CD4-positive, alpha-beta T cell (primary cell): ENCODE measurements around the gene VHLL. TPM values are rescaled to one million over a fixed set of nuclear protein-coding genes. Genes with fewer than 3 reads are reported as not detected.

Experiments
- ATAC-seq: fragments of 200-7000 bp; cut with Tn5 transposase; one replicate; pipeline ENCODE4 v1.10.0; 2022; ENCODE audit warnings: mild to moderate bottlenecking; ENCODE audit not compliant: poor library complexity
- CTCF ChIA-PET: fragments of 350-600 bp; sonication (Branson Sonifier 250); formaldehyde crosslinking; loops from one replicate; lab custom pipeline; 2021; ENCODE audit warnings: antibody characterized with exemption, inconsistent platforms; lab: Charles Lee
- POLR2A ChIA-PET: fragments of 350-600 bp; sonication (Branson Sonifier 250); formaldehyde crosslinking; loops from one replicate; lab custom pipeline; 2021; ENCODE audit warnings: antibody characterized with exemption, inconsistent platforms; lab: Charles Lee
- DNase-seq, 14 experiments: peaks; one replicate each; pipeline ENCODE4 v3.0.0-alpha.2; 2013 to 2020; ENCODE audit warnings: mixed read lengths in 2 of 14
- H3K27ac ChIP-seq, 2 donors: one replicate each; pipeline versions ENCODE4 v1.5.1 to v1.7.0; 2013; ENCODE audit warnings: low read length in 2 of 2, low read depth in 1 of 2, mild to moderate bottlenecking in 1 of 2
- H3K27me3 ChIP-seq, 2 experiments: 1 replicate in 1 of 2; 2 replicates in 1 of 2; pipeline versions ENCODE4 v1.6.1 to v1.7.0; 2013; ENCODE audit warnings: low read length in 2 of 2, control low read depth in 1 of 2, mild to moderate bottlenecking in 1 of 2, moderate library complexity in 1 of 2; ENCODE audit not compliant: insufficient read depth in 2 of 2, control insufficient read depth in 1 of 2
- H3K36me3 ChIP-seq: one replicate; pipeline ENCODE4 v1.6.1; 2013; ENCODE audit warnings: low read length, control low read depth; ENCODE audit not compliant: insufficient read depth
- H3K4me1 ChIP-seq: one replicate; pipeline ENCODE4 v1.6.1; 2013; ENCODE audit warnings: low read length, control low read depth; ENCODE audit not compliant: insufficient read depth
- H3K4me3 ChIP-seq: one replicate; pipeline ENCODE4 v1.5.1; 2013; ENCODE audit warnings: mild to moderate bottlenecking, low read length, moderate library complexity
- H3K9me3 ChIP-seq, 2 experiments: 1 replicate in 1 of 2; 2 replicates in 1 of 2; pipeline versions ENCODE4 v1.6.1 to v1.7.0; 2013; ENCODE audit warnings: low read length in 2 of 2, mild to moderate bottlenecking in 2 of 2, control low read depth in 1 of 2, moderate library complexity in 1 of 2; ENCODE audit not compliant: control insufficient read depth in 1 of 2, insufficient read depth in 1 of 2
- H3K27ac Mint-ChIP-seq: one replicate; pipeline ENCODE4 v1.8.0; 2020; ENCODE audit warnings: mixed read lengths
- H3K27me3 Mint-ChIP-seq: one replicate; pipeline ENCODE4 v1.8.0; 2021; ENCODE audit warnings: mixed read lengths
- H3K36me3 Mint-ChIP-seq: one replicate; pipeline ENCODE4 v1.8.0; 2021; ENCODE audit warnings: low read depth, mixed read lengths
- H3K4me1 Mint-ChIP-seq: one replicate; pipeline ENCODE4 v1.8.0; 2021; ENCODE audit warnings: low read depth, mixed read lengths
- H3K4me3 Mint-ChIP-seq: one replicate; pipeline ENCODE4 v1.8.0; 2020; ENCODE audit warnings: mild to moderate bottlenecking, mixed read lengths
- H3K9me3 Mint-ChIP-seq: one replicate; pipeline ENCODE4 v1.8.0; 2020; ENCODE audit warnings: mixed read lengths
- intact Hi-C, 2 experiments: fragments of 100-400 bp; cut with DNase I in 1 of 2; cut with micrococcal nuclease in 1 of 2; formaldehyde crosslinking; loops; one replicate each; pipeline versions ENCODE4 v1.15.1 to v1.9.0; 2023 to 2025; cut with DNase I, micrococcal nuclease
- total RNA-seq, 174 experiments: library from RNA in 2 of 174; stranded (reverse) in 2 of 174; gene quantifications; one replicate each; pipeline ENCODE4 v1.2.3 and lab custom pipeline; 2021 to 2026
- TF ChIP-seq, protein P1 (sequence below): fragments of 200-600 bp; IDR thresholded peaks from one replicate; pipeline ENCODE4 v1.8.0; 2022; ENCODE audit warnings: antibody characterized with exemption, mild to moderate bottlenecking

The VHLL gene
- total RNA-seq, 2 experiments from 2014 or later = not detected

DNA sequence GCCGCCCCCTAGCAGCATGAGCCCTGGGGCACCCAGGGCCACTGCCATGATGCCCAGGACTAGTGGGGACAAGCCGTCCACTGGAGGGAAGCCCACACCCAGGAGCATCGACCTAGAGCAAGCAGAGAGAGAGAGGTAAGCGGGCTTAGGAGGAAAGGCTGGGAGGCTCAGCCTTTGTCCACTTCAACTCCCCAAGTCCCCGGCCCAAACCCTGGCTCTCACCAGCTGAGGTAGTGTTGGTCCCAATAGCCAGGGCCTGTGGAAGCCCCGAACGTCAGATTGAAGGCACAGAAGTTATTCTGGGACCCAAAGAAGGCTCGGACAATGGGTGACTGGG lies 6.0 kb downstream of the VHLL start:
- peaks cover 26% of the 10 kb centered on the region for H3K36me3 Mint-ChIP-seq
- no peak overlapping the region for H3K27ac ChIP-seq
- H3K9me3 Mint-ChIP-seq = no peaks in the 10 kb centered on the region
- peak overlapping the region; percentile 66 for H3K4me3 Mint-ChIP-seq
- DNase-seq = no peak
- H3K36me3 ChIP-seq = peaks cover 27% of the 10 kb centered on the region
- TF ChIP-seq, protein P1, sequence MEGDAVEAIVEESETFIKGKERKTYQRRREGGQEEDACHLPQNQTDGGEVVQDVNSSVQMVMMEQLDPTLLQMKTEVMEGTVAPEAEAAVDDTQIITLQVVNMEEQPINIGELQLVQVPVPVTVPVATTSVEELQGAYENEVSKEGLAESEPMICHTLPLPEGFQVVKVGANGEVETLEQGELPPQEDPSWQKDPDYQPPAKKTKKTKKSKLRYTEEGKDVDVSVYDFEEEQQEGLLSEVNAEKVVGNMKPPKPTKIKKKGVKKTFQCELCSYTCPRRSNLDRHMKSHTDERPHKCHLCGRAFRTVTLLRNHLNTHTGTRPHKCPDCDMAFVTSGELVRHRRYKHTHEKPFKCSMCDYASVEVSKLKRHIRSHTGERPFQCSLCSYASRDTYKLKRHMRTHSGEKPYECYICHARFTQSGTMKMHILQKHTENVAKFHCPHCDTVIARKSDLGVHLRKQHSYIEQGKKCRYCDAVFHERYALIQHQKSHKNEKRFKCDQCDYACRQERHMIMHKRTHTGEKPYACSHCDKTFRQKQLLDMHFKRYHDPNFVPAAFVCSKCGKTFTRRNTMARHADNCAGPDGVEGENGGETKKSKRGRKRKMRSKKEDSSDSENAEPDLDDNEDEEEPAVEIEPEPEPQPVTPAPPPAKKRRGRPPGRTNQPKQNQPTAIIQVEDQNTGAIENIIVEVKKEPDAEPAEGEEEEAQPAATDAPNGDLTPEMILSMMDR = no peak
- H3K27ac Mint-ChIP-seq = peak overlapping the region; percentile 17
- peaks cover 19% of the 10 kb centered on the region for H3K4me1 ChIP-seq
- peaks cover 21% of the 10 kb centered on the region for H3K4me1 Mint-ChIP-seq
- ChIA-PET POLR2A (interaction anchor here (3.6 kb wide), 1 partner anchor 10 kb away, joined by 37 read pairs; the partner anchor contains the start of genes SMG5 and TMEM79), CTCF (no interaction called here)
- H3K9me3 ChIP-seq = no peaks in the 10 kb centered on the region
- no peaks in the 10 kb centered on the region for H3K27me3 Mint-ChIP-seq
- intact Hi-C loops = no loop called here
- no peak for ATAC-seq
- H3K27me3 ChIP-seq = no peaks in the 10 kb centered on the region
- H3K4me3 ChIP-seq = no peak overlapping the region

DNA sequence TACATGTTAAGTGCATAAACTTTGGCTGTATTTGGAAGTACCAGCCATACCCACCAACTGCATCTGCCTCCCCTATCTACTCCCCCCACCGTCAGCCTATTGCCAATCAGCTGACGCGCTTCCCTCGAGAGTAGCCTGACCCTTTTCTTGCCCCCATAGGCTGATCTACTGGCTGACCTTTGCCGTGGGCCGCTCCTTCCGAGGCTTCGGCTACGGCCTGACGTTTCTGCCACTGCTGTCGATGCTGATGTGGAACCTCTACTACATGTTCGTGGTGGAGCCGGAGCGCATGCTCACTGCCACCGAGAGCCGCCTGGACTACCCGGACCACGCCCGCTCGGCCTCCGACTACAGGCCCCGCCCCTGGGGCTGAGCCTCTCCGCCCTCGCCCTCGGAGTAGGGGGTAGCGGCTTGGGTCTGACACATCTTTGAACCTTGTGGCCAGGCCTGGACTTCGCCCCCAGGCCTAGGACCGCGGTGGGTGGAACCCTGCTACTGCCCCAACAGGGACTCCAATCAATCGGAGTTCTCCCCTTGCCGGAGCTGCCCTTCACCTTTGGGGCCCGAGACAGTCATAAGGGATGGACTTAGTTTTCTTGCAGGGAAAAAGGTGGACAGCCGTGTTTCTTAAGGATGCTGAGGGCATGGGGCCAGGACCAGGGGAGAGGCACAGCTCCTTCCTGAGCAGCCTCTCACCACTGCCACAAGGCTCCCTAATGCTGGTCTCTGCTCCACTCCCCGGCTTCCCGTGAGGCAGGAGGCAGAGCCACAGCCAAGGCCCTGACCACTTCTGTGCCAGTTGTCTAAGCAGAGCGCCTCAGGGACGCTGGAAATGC lies 7.7 kb downstream of the VHLL start:
- H3K9me3 ChIP-seq = no peaks in the 10 kb centered on the region
- Mint-ChIP-seq H3K4me1 (peaks cover 21% of the 10 kb centered on the region), H3K27ac (peak overlapping the region; percentile 44), H3K36me3 (peaks cover 26% of the 10 kb centered on the region), H3K27me3 (no peaks in the 10 kb centered on the region), H3K4me3 (no peak overlapping the region), H3K9me3 (no peaks in the 10 kb centered on the region)
- ChIA-PET CTCF (no interaction called here), POLR2A (interaction anchor here (1.0 kb wide), 1 partner anchor 8 kb away, joined by 5 read pairs; no protein-coding TSS in a partner anchor)
- no peak overlapping the region for H3K27ac ChIP-seq
- H3K4me3 ChIP-seq = no peak overlapping the region
- H3K27me3 ChIP-seq = no peaks in the 10 kb centered on the region
- ATAC-seq = no peak
- TF ChIP-seq, protein P1 = no peak
- peaks cover 28% of the 10 kb centered on the region for H3K36me3 ChIP-seq
- intact Hi-C loops = no loop called here
- DNase-seq = peak in 5 of 14 experiments; percentile 6 to 55 (median 25)
- H3K4me1 ChIP-seq = peaks cover 19% of the 10 kb centered on the region

DNA sequence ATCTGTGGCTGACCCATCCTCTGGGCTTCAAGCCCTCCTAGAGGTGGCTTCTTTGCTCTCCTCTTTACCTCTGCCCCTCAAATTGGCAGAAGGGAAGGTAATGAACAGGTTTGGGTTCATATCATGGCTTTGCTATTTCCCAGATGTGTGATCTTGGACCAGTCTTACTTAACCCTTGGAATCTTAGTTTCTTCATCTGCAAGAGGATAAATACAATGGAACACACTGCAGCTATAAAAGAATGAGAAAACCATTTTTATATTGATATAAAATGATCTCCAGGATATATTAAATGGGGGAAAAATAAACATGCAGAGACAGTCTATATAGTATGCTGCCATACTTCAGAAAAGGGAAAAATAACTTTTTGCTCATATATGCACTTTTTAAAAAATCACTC lies 9.2 kb downstream of the VHLL start:
- intact Hi-C loops = no loop called here
- H3K27me3 ChIP-seq = no peaks in the 10 kb centered on the region
- CTCF ChIA-PET = no interaction called here

More for the DNA sequence above, 9.2 kb downstream of the VHLL start:
- H3K4me3 Mint-ChIP-seq = no peak overlapping the region
- peaks cover 11% of the 10 kb centered on the region for H3K4me1 Mint-ChIP-seq
- H3K27me3 Mint-ChIP-seq = no peaks in the 10 kb centered on the region
- no peak for DNase-seq
- no peak overlapping the region for H3K27ac ChIP-seq
- H3K27ac Mint-ChIP-seq = peak overlapping the region; percentile 36
- no peak for ATAC-seq
- H3K4me3 ChIP-seq = no peak overlapping the region
- no peaks in the 10 kb centered on the region for H3K9me3 ChIP-seq
- POLR2A ChIA-PET = no interaction called here
- H3K36me3 Mint-ChIP-seq = peaks cover 21% of the 10 kb centered on the region
- H3K9me3 Mint-ChIP-seq = no peaks in the 10 kb centered on the region
- H3K36me3 ChIP-seq = peaks cover 41% of the 10 kb centered on the region
- H3K4me1 ChIP-seq = peaks cover 12% of the 10 kb centered on the region
- TF ChIP-seq, protein P1 = no peak
